Neural cell (in vitro differentiated cells): ENCODE data around the gene GATA2. TPM values are rescaled to one million over a fixed set of nuclear protein-coding genes. Genes with fewer than 3 reads are reported as not detected.

ENCODE experiments used
- H2AFZ ChIP-seq: fragments of 200-600, 300-800 bp; sonication (generic), shearing (Covaris generic); 2 replicates; pipeline ENCODE4 v1.6.0; 2014; ENCODE audit warnings: low read depth, mild to moderate bottlenecking, antibody characterized with exemption, low read length, moderate library complexity
- H3F3A ChIP-seq: fragments of 200-600 bp; shearing (Covaris generic); 2 replicates; pipeline ENCODE4 v1.6.1; 2016; ENCODE audit warnings: mild to moderate bottlenecking, moderate library complexity, mixed read lengths, antibody characterized with exemption, low read length; ENCODE audit not compliant: insufficient read depth, poor library complexity, severe bottlenecking
- H3K27ac ChIP-seq: fragments of 200-600, 300-800 bp; sonication (generic), shearing (Covaris generic); 2 replicates; pipeline ENCODE4 v1.5.1; 2014; ENCODE audit warnings: mild to moderate bottlenecking, low read length, moderate library complexity
- H3K27me3 ChIP-seq: fragments of 300-800, 200-600 bp; sonication (generic), shearing (Covaris generic); 2 replicates; pipeline ENCODE4 v1.6.0; 2014; ENCODE audit warnings: mild to moderate bottlenecking, low read depth, low read length, moderate library complexity; ENCODE audit not compliant: insufficient read depth
- H3K36me3 ChIP-seq: fragments of 300-800, 200-600 bp; sonication (generic), shearing (Covaris generic); 2 replicates; pipeline ENCODE4 v1.5.1; 2014; ENCODE audit warnings: mild to moderate bottlenecking, antibody characterized with exemption, low read length, moderate library complexity; ENCODE audit not compliant: insufficient read depth
- H3K4me2 ChIP-seq: fragments of 300-800, 200-600 bp; sonication (generic), shearing (Covaris generic); 2 replicates; pipeline ENCODE4 v1.6.0; 2014; ENCODE audit warnings: mild to moderate bottlenecking, low read length
- H3K4me3 ChIP-seq: fragments of 300-800, 200-600 bp; sonication (generic), shearing (Covaris generic); 2 replicates; pipeline ENCODE4 v1.5.1; 2014; ENCODE audit warnings: mild to moderate bottlenecking, low read length, moderate library complexity
- H3K79me2 ChIP-seq: fragments of 200-600 bp; shearing (Covaris generic); replicated peaks from 2 replicates; pipeline ENCODE4 v1.6.0; 2014; ENCODE audit warnings: mild to moderate bottlenecking, low read length, moderate library complexity; ENCODE audit not compliant: insufficient read depth
- H3K9ac ChIP-seq: fragments of 300-800, 200-600 bp; sonication (generic), shearing (Covaris generic); 2 replicates; pipeline ENCODE4 v1.6.1; 2016; ENCODE audit warnings: mild to moderate bottlenecking, low read length, mixed read lengths
- H3K9me2 ChIP-seq: fragments of 200-600 bp; shearing (Covaris generic); 2 replicates; pipeline ENCODE4 v1.6.1; 2016; ENCODE audit warnings: mild to moderate bottlenecking, low read length, mixed read lengths; ENCODE audit not compliant: insufficient read depth
- H3K9me3 ChIP-seq: fragments of 200-600, 300-800 bp; sonication (generic), shearing (Covaris generic); 2 replicates; pipeline ENCODE4 v1.6.1; 2016; ENCODE audit warnings: mild to moderate bottlenecking, mixed run types, low read length, moderate library complexity, mixed read lengths
- H4K20me1 ChIP-seq: fragments of 200-600 bp; shearing (Covaris generic); 2 replicates; pipeline ENCODE4 v1.6.1; 2016; ENCODE audit warnings: mild to moderate bottlenecking, mixed run types; ENCODE audit not compliant: insufficient read depth
- CTCF ChIP-seq: fragments of 450-650 bp; IDR thresholded peaks from 2 replicates; pipeline ENCODE4 v1.5.1; 2014; ENCODE audit warnings: antibody characterized with exemption, mild to moderate bottlenecking, moderate library complexity; ENCODE audit not compliant: poor library complexity, severe bottlenecking
- EP300 ChIP-seq: fragments of 450-650 bp; conservative IDR thresholded peaks from 2 replicates; pipeline ENCODE4 v1.6.1; 2014; ENCODE audit warnings: antibody characterized with exemption, mild to moderate bottlenecking, moderate library complexity; ENCODE audit not compliant: poor library complexity, severe bottlenecking
- EZH2 ChIP-seq: fragments of 200-600, 300-800 bp; shearing (Covaris generic), sonication (generic); IDR thresholded peaks from 2 replicates; pipeline ENCODE4 v1.6.1; 2014; ENCODE audit warnings: antibody characterized with exemption, low read length, borderline replicate concordance, mild to moderate bottlenecking; ENCODE audit not compliant: insufficient read depth, poor library complexity, severe bottlenecking
- MXI1 ChIP-seq: fragments of 450-650 bp; conservative IDR thresholded peaks from 2 replicates; pipeline ENCODE4 v1.6.1; 2014; ENCODE audit warnings: antibody characterized with exemption, mild to moderate bottlenecking; ENCODE audit not compliant: poor library complexity, severe bottlenecking
- POLR2AphosphoS5 ChIP-seq: IDR thresholded peaks from 2 replicates; pipeline ENCODE4 v1.6.1; 2012
- RAD21 ChIP-seq: fragments of 450-650 bp; conservative IDR thresholded peaks from 2 replicates; pipeline ENCODE4 v1.6.1; 2014; ENCODE audit warnings: antibody characterized with exemption, mild to moderate bottlenecking, moderate library complexity
- REST ChIP-seq: IDR thresholded peaks from 2 replicates; pipeline ENCODE4 v1.6.1; 2012; ENCODE audit warnings: borderline replicate concordance
- SMC3 ChIP-seq: fragments of 450-650 bp; conservative IDR thresholded peaks from 2 replicates; pipeline ENCODE4 v1.6.1; 2014; ENCODE audit warnings: antibody characterized with exemption, mild to moderate bottlenecking, moderate library complexity; ENCODE audit not compliant: poor library complexity
- TAF1 ChIP-seq: IDR thresholded peaks from 2 replicates; pipeline ENCODE4 v1.6.1; 2012; ENCODE audit warnings: low read depth
- polyA plus RNA-seq: library from polyadenylated mRNA; depleted of rRNA; stranded (reverse); fragments of >200 nt; gene quantifications from 2 replicates; pipeline ENCODE4 v1.2.3, GENCODE V29; 2014

The GATA2 gene
- polyA plus RNA-seq, 1 donor from 2014 or later = not detected

DNA sequence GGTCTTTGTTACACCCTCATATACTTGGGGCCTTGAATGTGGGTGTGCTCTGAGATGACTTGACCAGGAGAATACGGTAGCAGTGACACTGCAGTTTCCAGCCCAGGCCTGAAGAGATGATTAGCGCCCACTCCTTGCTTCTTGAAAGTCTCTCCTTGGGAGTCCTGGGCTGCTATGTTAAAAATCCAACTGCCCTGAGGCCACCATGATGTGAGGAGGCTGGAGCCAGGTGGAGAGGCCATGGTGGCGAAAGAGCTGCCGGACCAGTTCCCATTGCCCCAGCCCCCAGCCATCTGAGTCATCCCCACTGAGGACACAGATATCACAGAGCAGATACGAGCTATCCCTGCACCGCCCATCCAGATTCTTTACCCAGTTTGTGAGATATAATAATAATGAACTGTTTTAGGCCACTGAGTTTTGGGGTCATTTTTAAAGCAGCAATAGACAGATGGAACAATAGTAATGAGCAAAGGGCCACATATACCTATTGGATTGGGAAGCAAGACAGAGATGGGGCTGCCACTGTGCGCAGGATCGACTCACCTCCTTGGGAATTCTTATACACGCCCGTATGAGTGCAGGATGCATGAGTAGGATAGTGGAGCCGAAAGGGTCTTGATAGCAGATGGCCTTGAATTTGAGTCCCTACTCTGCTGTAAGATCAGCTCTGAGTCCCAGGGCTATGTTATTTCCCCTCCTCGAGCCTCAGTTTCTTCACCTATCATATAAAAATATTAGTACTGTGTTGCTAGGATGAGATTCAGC, 12.1 kb upstream of the GATA2 start:
- Histone ChIP-seq H3K27me3 (no peaks in the 10 kb centered on the region), H3K4me3 (no peak overlapping the region), H2AFZ (no peak overlapping the region), H3K27ac (no peak overlapping the region), H3K36me3 (no peaks in the 10 kb centered on the region), H3K9me2 (no peaks in the 10 kb centered on the region), H3K79me2 (no peaks in the 10 kb centered on the region), H3K4me2 (no peak overlapping the region), H3K9ac (no peak overlapping the region), H3F3A (no peaks in the 10 kb centered on the region), H4K20me1 (no peaks in the 10 kb centered on the region), H3K9me3 (no peaks in the 10 kb centered on the region)
- no peak for TF ChIP-seq RAD21
- TF ChIP-seq SMC3 = no peak
- no peak for TF ChIP-seq MXI1
- TF ChIP-seq POLR2AphosphoS5 = no peak
- no peak for TF ChIP-seq EP300
- no peak for TF ChIP-seq TAF1
- no peak for TF ChIP-seq CTCF
- no peak for TF ChIP-seq REST
- TF ChIP-seq EZH2 = no peak

GRCh38 chr3:128504533-128504915, 11.5 kb upstream of the GATA2 start:
- Histone ChIP-seq H3K9ac (no peak overlapping the region), H3F3A (no peaks in the 10 kb centered on the region), H3K27me3 (no peaks in the 10 kb centered on the region), H3K4me2 (no peak overlapping the region), H2AFZ (no peak overlapping the region), H3K79me2 (no peaks in the 10 kb centered on the region), H3K9me2 (no peaks in the 10 kb centered on the region), H4K20me1 (no peaks in the 10 kb centered on the region), H3K27ac (no peak overlapping the region), H3K4me3 (no peak overlapping the region), H3K36me3 (no peaks in the 10 kb centered on the region), H3K9me3 (no peaks in the 10 kb centered on the region)
- TF ChIP-seq TAF1 = no peak
- TF ChIP-seq MXI1 = no peak
- no peak for TF ChIP-seq EP300
- no peak for TF ChIP-seq RAD21
- TF ChIP-seq REST = no peak
